Measurements from ENCODE around the gene CPLX1.
"Not testable (repeated sequence)": the region's sequence is repeated elsewhere in the genome, so short reads cannot be mapped to it uniquely, and the experiment has no call there.

CPLX1 gene

DNA sequence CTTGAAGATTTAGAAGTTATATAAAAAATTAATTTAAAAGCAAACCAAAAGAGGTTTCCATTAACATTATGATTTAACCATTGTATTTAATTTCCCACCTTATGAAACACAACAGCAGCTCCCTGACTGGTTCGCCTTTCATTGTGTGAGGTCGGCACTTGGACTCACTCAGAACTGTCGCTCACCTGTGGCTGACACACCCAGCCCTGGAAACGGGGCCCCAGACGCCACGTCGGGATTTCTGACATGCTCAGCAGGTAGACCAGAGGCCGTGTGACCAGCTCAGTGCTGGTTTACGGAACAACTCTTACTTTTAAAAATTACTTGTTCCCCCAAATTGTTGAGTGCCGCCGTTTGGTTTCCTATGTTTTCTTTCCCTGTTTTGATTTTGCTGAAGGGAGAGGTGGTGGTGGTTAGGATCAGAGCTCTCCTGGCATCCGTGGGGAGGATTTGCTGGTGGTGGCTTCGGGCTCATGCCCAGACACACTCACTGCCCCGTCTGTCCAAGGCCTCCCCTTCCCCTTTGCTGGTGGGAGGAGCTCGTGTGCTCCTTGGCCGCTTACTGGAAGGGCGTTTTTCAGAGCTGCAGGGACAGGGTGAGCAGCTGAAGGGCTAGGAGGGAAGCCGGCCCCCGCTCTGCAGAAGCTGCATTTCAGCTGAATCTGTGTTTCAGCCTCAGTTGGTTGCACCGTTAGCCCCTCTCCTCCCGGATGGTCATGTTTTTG lies 59.2 kb downstream of the CPLX1 start:
- no peak for ATAC-seq (replicated peaks; ENCODE audit: extremely low read depth, poor library complexity, severe bottlenecking)
- peaks cover 29% of the 10 kb centered on the region for H3K4me1 Mint-ChIP-seq
- H3K9me3 Mint-ChIP-seq, result no peaks in the 10 kb centered on the region
- no peak overlapping the region for H3K4me3 Mint-ChIP-seq
- peaks cover 41% of the 10 kb centered on the region for H3K36me3 Mint-ChIP-seq (ENCODE audit: insufficient read depth)
- H3K27me3 Mint-ChIP-seq, result no peaks in the 10 kb centered on the region
- H3K27ac Mint-ChIP-seq (ENCODE audit: low read depth), result peak overlapping the region; percentile 22
- no peak for DNase-seq (ENCODE audit: low spot score in 2 of 2)

DNA sequence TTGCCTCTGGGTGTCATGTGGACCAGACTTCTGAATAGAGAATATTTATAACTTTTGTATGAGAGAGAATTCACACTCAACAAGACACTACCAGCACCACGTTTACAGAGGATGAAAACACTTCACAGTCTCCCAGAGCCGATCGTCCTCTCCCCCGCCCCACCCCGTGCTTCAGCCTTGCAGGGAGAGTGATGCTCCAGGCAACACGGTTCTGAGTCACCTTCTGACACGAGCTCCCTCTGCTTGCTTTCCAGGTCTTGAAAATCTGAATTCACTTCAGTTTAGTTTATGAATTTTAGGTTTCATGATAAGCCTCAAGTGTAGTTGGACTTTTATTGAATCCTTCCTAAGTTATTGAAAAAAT lies 59.8 kb downstream of the CPLX1 start:
- Mint-ChIP-seq H3K9me3 (no peaks in the 10 kb centered on the region), H3K27me3 (no peaks in the 10 kb centered on the region), H3K4me1 (peaks cover 32% of the 10 kb centered on the region), H3K4me3 (no peak overlapping the region), H3K36me3 (ENCODE audit: insufficient read depth) (peaks cover 42% of the 10 kb centered on the region), H3K27ac (ENCODE audit: low read depth) (peak overlapping the region; percentile 22)
- ATAC-seq (replicated peaks; ENCODE audit: extremely low read depth, poor library complexity, severe bottlenecking) (no peak), DNase-seq (ENCODE audit: low spot score in 2 of 2) (no peak)

DNA sequence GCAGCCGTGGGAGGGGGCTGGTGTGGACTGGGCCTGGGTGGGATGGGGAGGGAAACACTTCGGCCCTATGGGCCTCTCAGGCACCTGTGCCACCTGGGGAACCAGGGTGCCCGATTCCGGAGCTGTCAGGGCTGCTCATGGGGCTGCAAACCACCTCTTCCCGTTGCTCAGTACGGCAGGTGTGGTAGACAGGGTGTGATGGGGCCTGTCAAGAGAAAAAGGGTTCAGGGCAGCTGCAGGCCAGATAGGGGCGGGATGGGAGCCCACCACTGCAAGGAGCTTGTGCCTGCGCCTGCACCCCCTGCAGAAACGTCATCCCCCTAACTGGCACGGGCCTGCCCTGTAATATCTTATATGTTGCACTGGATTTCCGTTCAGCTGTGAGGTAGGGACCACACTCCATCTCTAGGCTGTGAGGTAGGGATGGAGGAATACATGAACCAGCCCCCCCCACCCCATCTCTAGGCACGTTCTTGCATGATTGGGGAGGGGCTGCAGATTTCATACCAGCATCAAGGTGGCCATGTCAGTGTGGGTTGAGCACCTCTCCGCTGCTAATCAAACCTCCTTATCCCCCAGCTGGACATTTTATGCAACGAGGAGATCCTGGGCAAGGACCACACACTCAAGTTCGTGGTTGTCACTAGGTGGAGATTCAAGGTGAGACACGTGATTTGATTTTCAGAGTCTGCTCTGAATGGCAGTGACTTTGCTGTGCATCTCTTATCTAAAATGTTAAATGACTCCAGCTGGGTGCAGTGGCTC lies 61.3 kb downstream of the CPLX1 start:
- ATAC-seq (replicated peaks; ENCODE audit: extremely low read depth, poor library complexity, severe bottlenecking), result peak; percentile 56
- H3K4me3 Mint-ChIP-seq, result no peak overlapping the region
- peak overlapping the region; percentile 8 for H3K27ac Mint-ChIP-seq (ENCODE audit: low read depth)

DNA sequence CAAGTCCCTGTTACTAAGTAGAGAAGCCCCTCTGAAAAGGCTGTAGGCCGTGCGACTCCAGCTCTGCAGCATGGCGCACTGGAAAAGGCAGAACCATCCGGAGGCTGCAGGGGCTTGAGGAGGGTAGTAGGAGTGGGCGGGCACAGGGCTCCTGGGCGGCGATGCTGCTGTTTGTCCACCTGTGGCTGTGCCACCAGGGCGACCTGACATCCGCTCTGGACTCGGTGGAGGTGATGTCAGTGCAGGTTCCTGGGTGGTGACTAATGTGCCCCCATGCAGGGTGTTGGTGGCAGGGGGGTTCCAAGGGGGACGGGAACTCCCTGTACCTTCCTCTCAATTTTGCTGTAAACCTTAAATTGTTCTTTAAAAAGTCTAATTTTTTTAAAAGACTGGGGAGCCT lies 62.0 kb downstream of the CPLX1 start:
- peaks cover 47% of the 10 kb centered on the region for H3K4me1 Mint-ChIP-seq
- peak; percentile 36 for ATAC-seq (replicated peaks; ENCODE audit: extremely low read depth, poor library complexity, severe bottlenecking)

More for the DNA sequence above, 61.3 kb downstream of the CPLX1 start:
- no peaks in the 10 kb centered on the region for H3K9me3 Mint-ChIP-seq
- no peaks in the 10 kb centered on the region for H3K27me3 Mint-ChIP-seq
- no peak for DNase-seq (ENCODE audit: low spot score in 2 of 2)
- peaks cover 47% of the 10 kb centered on the region for H3K4me1 Mint-ChIP-seq
- H3K36me3 Mint-ChIP-seq (ENCODE audit: insufficient read depth), result peaks cover 37% of the 10 kb centered on the region

GRCh38 chr4:763191-763810 lies 62.6 kb downstream of the CPLX1 start:
- Mint-ChIP-seq H3K27ac (ENCODE audit: low read depth) (peak overlapping the region; percentile 71), H3K4me1 (peaks cover 47% of the 10 kb centered on the region), H3K36me3 (ENCODE audit: insufficient read depth) (peaks cover 33% of the 10 kb centered on the region), H3K27me3 (no peaks in the 10 kb centered on the region), H3K9me3 (no peaks in the 10 kb centered on the region), H3K4me3 (no peak overlapping the region)
- ATAC-seq (replicated peaks; ENCODE audit: extremely low read depth, poor library complexity, severe bottlenecking), result no peak
- no peak for DNase-seq (ENCODE audit: low spot score in 2 of 2)

More for the DNA sequence above, 62.0 kb downstream of the CPLX1 start:
- peak overlapping the region; percentile 8 for H3K27ac Mint-ChIP-seq (ENCODE audit: low read depth)
- DNase-seq (ENCODE audit: low spot score in 2 of 2), result no peak
- no peaks in the 10 kb centered on the region for H3K9me3 Mint-ChIP-seq
- peaks cover 33% of the 10 kb centered on the region for H3K36me3 Mint-ChIP-seq (ENCODE audit: insufficient read depth)
- no peaks in the 10 kb centered on the region for H3K27me3 Mint-ChIP-seq
- H3K4me3 Mint-ChIP-seq, result no peak overlapping the region

DNA sequence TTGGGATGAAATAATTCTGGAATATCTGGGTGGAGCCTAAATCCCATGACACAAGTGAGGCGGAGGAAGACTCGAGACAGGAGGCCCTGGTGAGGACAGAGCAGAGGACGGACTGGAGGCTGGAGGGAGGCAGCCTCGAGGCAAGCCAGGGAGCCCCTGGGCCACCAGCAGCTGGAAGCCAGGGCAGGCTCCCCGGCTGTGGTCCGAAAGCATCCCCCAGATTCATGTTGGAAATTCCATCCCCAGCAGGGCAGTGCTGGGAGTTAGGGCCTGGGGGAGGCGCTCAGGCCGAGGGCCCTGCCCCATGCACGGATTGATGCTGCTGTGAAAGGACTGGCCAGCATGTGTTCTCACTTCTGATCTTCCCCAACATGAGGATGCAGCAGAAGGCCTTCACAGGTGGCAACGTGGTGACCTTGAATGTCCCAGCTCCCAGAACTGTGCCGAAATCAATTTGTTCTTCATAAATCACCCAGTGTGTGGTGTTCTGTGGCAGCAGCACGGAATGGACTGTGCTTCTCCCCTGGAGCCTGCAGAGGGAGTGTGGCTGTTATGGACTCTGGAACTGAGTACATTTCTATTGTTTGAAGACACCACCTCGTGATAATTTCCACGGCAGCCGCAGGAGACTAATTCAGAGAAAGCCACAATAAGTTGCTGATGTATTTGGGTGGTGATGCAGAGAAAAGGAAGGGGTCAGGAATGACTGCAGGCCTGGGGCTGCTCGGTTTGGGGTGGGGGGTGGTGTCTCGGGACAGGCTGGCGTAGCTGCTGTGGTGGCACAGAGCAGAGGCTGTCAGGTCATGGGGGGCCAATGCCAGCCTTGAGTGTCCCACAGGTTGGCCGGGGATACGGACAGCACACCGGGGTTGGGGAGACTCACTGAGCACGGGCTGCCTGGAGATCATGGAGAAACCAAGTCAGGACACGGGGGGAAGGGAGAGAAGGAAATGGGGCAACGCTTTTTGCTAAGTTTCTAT lies 63.4 kb downstream of the CPLX1 start:
- Mint-ChIP-seq H3K9me3 (no peaks in the 10 kb centered on the region), H3K4me1 (peaks cover 47% of the 10 kb centered on the region), H3K27ac (ENCODE audit: low read depth) (peak overlapping the region; percentile 71), H3K36me3 (ENCODE audit: insufficient read depth) (peaks cover 33% of the 10 kb centered on the region), H3K4me3 (no peak overlapping the region), H3K27me3 (no peaks in the 10 kb centered on the region)
- DNase-seq (ENCODE audit: low spot score in 2 of 2) (no peak), ATAC-seq (replicated peaks; ENCODE audit: extremely low read depth, poor library complexity, severe bottlenecking) (no peak)

DNA sequence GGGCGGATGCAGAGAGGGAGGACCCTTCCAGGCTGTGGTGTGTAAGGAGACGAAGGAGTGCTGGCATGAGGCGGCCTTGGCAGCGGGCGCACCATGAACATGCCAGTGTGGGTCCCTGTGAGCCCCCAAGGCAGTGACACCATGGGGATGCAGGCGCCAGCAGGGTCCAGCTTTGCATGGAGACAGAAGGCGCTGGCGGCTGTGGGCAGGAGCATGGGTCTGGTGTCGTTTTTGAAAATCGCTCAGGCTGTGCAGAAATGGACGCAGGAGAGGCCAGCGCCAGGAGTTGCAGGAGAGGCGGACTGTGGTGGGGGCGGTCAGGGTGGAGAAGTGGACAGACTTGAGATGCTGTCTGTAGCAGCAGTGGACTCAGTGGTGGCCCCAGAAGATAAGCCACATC lies 64.2 kb downstream of the CPLX1 start:
- no peaks in the 10 kb centered on the region for H3K9me3 Mint-ChIP-seq
- DNase-seq (ENCODE audit: low spot score in 2 of 2) (no peak), ATAC-seq (replicated peaks; ENCODE audit: extremely low read depth, poor library complexity, severe bottlenecking) (no peak)
- no peak overlapping the region for H3K4me3 Mint-ChIP-seq
- H3K36me3 Mint-ChIP-seq (ENCODE audit: insufficient read depth), result peaks cover 29% of the 10 kb centered on the region
- H3K27ac Mint-ChIP-seq (ENCODE audit: low read depth), result peak overlapping the region; percentile 71
- no peaks in the 10 kb centered on the region for H3K27me3 Mint-ChIP-seq
- H3K4me1 Mint-ChIP-seq, result peaks cover 45% of the 10 kb centered on the region

DNA sequence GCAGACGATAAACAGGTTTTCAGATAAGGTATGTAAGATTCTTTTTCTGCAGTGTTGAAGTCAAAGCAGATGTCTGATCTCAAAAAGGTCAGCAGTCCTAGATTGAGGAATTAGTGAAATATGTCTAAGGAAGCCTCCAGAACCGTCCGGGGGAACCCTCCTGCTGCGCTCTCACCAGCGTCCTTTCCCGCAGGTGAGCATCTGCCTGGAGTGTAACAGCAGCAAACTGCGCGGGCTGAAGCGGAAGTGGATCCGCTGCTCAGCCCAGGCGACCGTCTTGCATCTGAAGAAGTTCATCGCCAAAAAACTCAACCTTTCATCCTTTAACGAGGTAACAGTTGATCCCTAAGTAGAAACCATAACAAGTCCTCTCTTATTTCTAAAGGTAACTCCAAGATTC lies 64.8 kb downstream of the CPLX1 start:
- Mint-ChIP-seq H3K27me3 (no peaks in the 10 kb centered on the region), H3K9me3 (no peaks in the 10 kb centered on the region), H3K27ac (ENCODE audit: low read depth) (peak overlapping the region; percentile 71), H3K4me1 (peaks cover 39% of the 10 kb centered on the region), H3K4me3 (no peak overlapping the region), H3K36me3 (ENCODE audit: insufficient read depth) (peaks cover 24% of the 10 kb centered on the region)
- no peak for ATAC-seq (replicated peaks; ENCODE audit: extremely low read depth, poor library complexity, severe bottlenecking)
- no peak for DNase-seq (ENCODE audit: low spot score in 2 of 2)

DNA sequence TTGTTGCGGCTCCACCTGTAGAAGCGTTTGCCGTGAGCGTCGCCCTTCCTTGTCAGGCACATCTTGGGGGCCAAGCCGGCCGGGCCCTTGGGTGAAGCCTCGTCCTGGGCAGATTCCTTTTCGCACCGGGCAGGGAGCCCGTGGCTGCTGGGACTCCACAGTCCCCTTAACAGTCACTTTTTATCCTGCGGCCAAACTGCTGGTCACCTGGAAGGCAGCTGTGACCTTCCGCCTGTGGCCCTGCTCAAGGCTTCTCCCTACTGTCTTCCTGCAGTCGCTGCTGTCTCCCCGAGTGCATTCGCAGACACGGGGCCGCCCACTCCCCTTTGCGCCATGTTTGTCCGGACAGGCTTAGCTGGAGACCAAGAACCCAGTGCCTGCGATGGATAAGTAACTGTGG lies 65.3 kb downstream of the CPLX1 start:
- H3K4me3 Mint-ChIP-seq, result no peak overlapping the region
- no peaks in the 10 kb centered on the region for H3K27me3 Mint-ChIP-seq
- DNase-seq (ENCODE audit: low spot score in 2 of 2), result no peak
- peak overlapping the region; percentile 71 for H3K27ac Mint-ChIP-seq (ENCODE audit: low read depth)
- no peak for ATAC-seq (replicated peaks; ENCODE audit: extremely low read depth, poor library complexity, severe bottlenecking)
- H3K36me3 Mint-ChIP-seq (ENCODE audit: insufficient read depth), result peaks cover 23% of the 10 kb centered on the region
- H3K9me3 Mint-ChIP-seq, result no peaks in the 10 kb centered on the region
- H3K4me1 Mint-ChIP-seq, result peaks cover 37% of the 10 kb centered on the region

- not testable (repeated sequence) for H3K4me3 Mint-ChIP-seq; DNase-seq (ENCODE audit: low spot score in 2 of 2); ATAC-seq (replicated peaks; ENCODE audit: extremely low read depth, poor library complexity, severe bottlenecking); H3K27me3 Mint-ChIP-seq; H3K9me3 Mint-ChIP-seq
- Mint-ChIP-seq H3K27ac (ENCODE audit: low read depth) (peak overlapping the region; percentile 71), H3K36me3 (ENCODE audit: insufficient read depth) (peaks cover 22% of the 10 kb centered on the region), H3K4me1 (peaks cover 37% of the 10 kb centered on the region)
Observed at GRCh38 chr4:759810-760209, 66.1 kb downstream of the CPLX1 start.

DNA sequence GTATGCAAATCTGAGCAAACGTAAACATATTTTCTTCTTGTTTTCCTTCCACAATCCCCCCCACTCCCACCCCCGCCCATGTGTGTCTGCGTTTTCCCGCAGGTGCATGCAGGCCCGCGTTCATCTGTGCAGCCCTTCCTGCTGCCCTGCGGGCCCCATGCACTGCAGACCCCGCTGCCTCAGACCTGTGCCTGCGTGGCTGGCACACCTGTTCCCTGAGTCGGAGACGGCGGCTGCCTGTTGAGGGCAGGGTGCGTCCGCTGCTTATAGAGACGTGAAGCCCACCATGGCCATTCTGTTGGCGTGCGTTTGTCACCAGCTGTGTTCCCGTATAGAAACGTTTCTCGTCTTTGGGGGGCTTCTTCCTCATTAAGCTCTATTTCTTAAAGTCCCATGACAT lies 68.8 kb downstream of the CPLX1 start:
- ATAC-seq (replicated peaks; ENCODE audit: extremely low read depth, poor library complexity, severe bottlenecking), result no peak

More for the DNA sequence above, 68.8 kb downstream of the CPLX1 start:
- no peak for DNase-seq (ENCODE audit: low spot score in 2 of 2)
- H3K4me1 Mint-ChIP-seq, result peaks cover 22% of the 10 kb centered on the region
- no peak overlapping the region for H3K4me3 Mint-ChIP-seq
- peaks cover 15% of the 10 kb centered on the region for H3K36me3 Mint-ChIP-seq (ENCODE audit: insufficient read depth)
- H3K9me3 Mint-ChIP-seq, result no peaks in the 10 kb centered on the region
- H3K27me3 Mint-ChIP-seq, result no peaks in the 10 kb centered on the region
- no peak overlapping the region for H3K27ac Mint-ChIP-seq (ENCODE audit: low read depth)

Measured in central memory CD8-positive, alpha-beta T cell (primary cell).